ENCODE results near the gene WNK2.

Gene WNK2

GRCh38 chr9:93167185-93167584 lies 16.8 kb upstream of the WNK2 start:
- TF ChIP-seq CTCF (IDR thresholded peaks at IDR 0.05): no peak
- H3K27ac ChIP-seq: no peak overlapping the region
- intact Hi-C loops (cut with DNase I; ENCODE audit: low total_unique reads): loop anchor here (10.0 kb wide), 1 partner anchor 398 kb away; no protein-coding TSS in a partner anchor

GRCh38 chr9:93167838-93168237 lies 16.1 kb upstream of the WNK2 start:
- Histone ChIP-seq H3K4me1 (no peaks in the 10 kb centered on the region), H3K27ac (no peak overlapping the region), H3K9me3 (no peaks in the 10 kb centered on the region), H3K4me3 (no peak overlapping the region), H3K36me3 (no peaks in the 10 kb centered on the region), H3K27me3 (no peaks in the 10 kb centered on the region)
- TF ChIP-seq CTCF (IDR thresholded peaks at IDR 0.05): no peak
- DNase-seq: no peak
- intact Hi-C loops (cut with DNase I; ENCODE audit: low total_unique reads): loop anchor here (10.0 kb wide), 1 partner anchor 397 kb away; no protein-coding TSS in a partner anchor

More at GRCh38 chr9:93167185-93167584, 16.8 kb upstream of the WNK2 start:
- no peak for DNase-seq
- Histone ChIP-seq H3K27me3 (no peaks in the 10 kb centered on the region), H3K4me3 (no peak overlapping the region), H3K4me1 (no peaks in the 10 kb centered on the region), H3K36me3 (no peaks in the 10 kb centered on the region), H3K9me3 (no peaks in the 10 kb centered on the region)

GRCh38 chr9:93168581-93168980 lies 15.4 kb upstream of the WNK2 start:
- intact Hi-C loops (cut with DNase I; ENCODE audit: low total_unique reads): loop anchor here (10.0 kb wide), 1 partner anchor 396 kb away; no protein-coding TSS in a partner anchor
- Histone ChIP-seq H3K27ac (no peak overlapping the region), H3K4me3 (no peak overlapping the region), H3K27me3 (peaks cover 0 to 3% of the 10 kb centered on the region in 2 donors), H3K9me3 (no peaks in the 10 kb centered on the region), H3K36me3 (no peaks in the 10 kb centered on the region), H3K4me1 (no peaks in the 10 kb centered on the region)
- TF ChIP-seq CTCF (IDR thresholded peaks at IDR 0.05): no peak
- DNase-seq: no peak

GRCh38 chr9:93169444-93169843 lies 14.5 kb upstream of the WNK2 start:
- Histone ChIP-seq H3K9me3 (no peaks in the 10 kb centered on the region), H3K4me1 (no peaks in the 10 kb centered on the region), H3K4me3 (no peak overlapping the region), H3K27ac (no peak overlapping the region), H3K27me3 (peaks cover 0 to 9% of the 10 kb centered on the region in 2 donors), H3K36me3 (no peaks in the 10 kb centered on the region)
- intact Hi-C loops (cut with DNase I; ENCODE audit: low total_unique reads): loop anchor here (10.0 kb wide), 1 partner anchor 395 kb away; no protein-coding TSS in a partner anchor
- no peak for DNase-seq
- no peak for TF ChIP-seq CTCF (IDR thresholded peaks at IDR 0.05)

- Histone ChIP-seq H3K27ac (no peak overlapping the region), H3K9me3 (no peaks in the 10 kb centered on the region), H3K36me3 (no peaks in the 10 kb centered on the region), H3K27me3 (peaks cover 0 to 9% of the 10 kb centered on the region in 2 donors), H3K4me3 (no peak overlapping the region), H3K4me1 (no peaks in the 10 kb centered on the region)
- DNase-seq: no peak
- intact Hi-C loops (cut with DNase I; ENCODE audit: low total_unique reads): no loop called here
- no peak for TF ChIP-seq CTCF (IDR thresholded peaks at IDR 0.05)
Observed at GRCh38 chr9:93170571-93170970, 13.4 kb upstream of the WNK2 start.
